HEK293 (cell line): ENCODE results near the gene SPA17.
A peak's percentile ranks its signal among the peaks of the same experiment; 100 is the strongest.

Experiments
- CTCF ChIA-PET: fragments of 350-600 bp; formaldehyde crosslinking; extraction: SDS; loops from one replicate; lab custom pipeline; 2021; ENCODE audit warnings: antibody characterized with exemption; lab: Yijun Ruan, JAX
- POLR2A ChIA-PET: fragments of 300-600 bp; formaldehyde crosslinking; extraction: SDS; loops from one replicate; lab custom pipeline; 2020; ENCODE audit warnings: antibody characterized with exemption, inconsistent platforms; lab: Yijun Ruan, JAX
- H3K27ac ChIP-seq: fragments of 200-500 bp; sonication (Bioruptor generic); 2 replicates; pipeline ENCODE4 v1.5.1; 2014; ENCODE audit warnings: low read depth, low read length, control low read depth, inconsistent platforms; ENCODE audit errors: extremely low read depth
- H3K36me3 ChIP-seq, 2 experiments: fragments of 200-500 bp in 1 of 2; sonication (Bioruptor generic) in 1 of 2; 1 replicate in 1 of 2; 2 replicates in 1 of 2; pipeline ENCODE4 v1.5.1; 2014 to 2017; ENCODE audit warnings: inconsistent platforms in 2 of 2, low read length in 2 of 2; ENCODE audit not compliant: control insufficient read depth in 2 of 2, insufficient read depth in 1 of 2
- H3K4me1 ChIP-seq: fragments of 200-500 bp; sonication (Bioruptor generic); 2 replicates; pipeline ENCODE4 v1.5.1; 2014; ENCODE audit warnings: mild to moderate bottlenecking, low read length, inconsistent platforms; ENCODE audit not compliant: control insufficient read depth, insufficient read depth
- H3K4me3 ChIP-seq: 2 replicates; pipeline ENCODE4 v1.5.1; 2011; ENCODE audit warnings: low read depth, mild to moderate bottlenecking, control low read depth, low read length, moderate library complexity
- H3K9me3 ChIP-seq: fragments of 200-500 bp; sonication (Bioruptor generic); 2 replicates; pipeline ENCODE4 v1.5.1; 2014; ENCODE audit warnings: low read depth, low read length, inconsistent platforms; ENCODE audit not compliant: control insufficient read depth, insufficient read depth
- AEBP2 ChIP-seq: fragments of 450-650 bp; formaldehyde crosslinking; IDR thresholded peaks from 2 replicates; pipeline ENCODE4 v1.5.1; 2016; ENCODE audit warnings: missing biosample characterization, missing genetic modification characterization, borderline replicate concordance
- EGR2 ChIP-seq: fragments of 450-650 bp; formaldehyde crosslinking; IDR thresholded peaks from 2 replicates; pipeline ENCODE4 v1.5.1; 2016; ENCODE audit warnings: low read depth, missing biosample characterization, missing genetic modification characterization
- ELK4 ChIP-seq: IDR thresholded peaks from 2 replicates; pipeline ENCODE4 v1.6.1; 2011; ENCODE audit warnings: mild to moderate bottlenecking, low read depth, low read length, borderline replicate concordance
- PRDM10 ChIP-seq: fragments of 450-650 bp; formaldehyde crosslinking; IDR thresholded peaks from 2 replicates; pipeline ENCODE4 v1.5.1; 2016; ENCODE audit warnings: missing biosample characterization, missing genetic modification characterization
- PRDM2 ChIP-seq: fragments of 450-650 bp; formaldehyde crosslinking; IDR thresholded peaks from 2 replicates; pipeline ENCODE4 v1.5.1; 2016; ENCODE audit warnings: missing biosample characterization, missing genetic modification characterization, borderline replicate concordance
- ZFHX2 ChIP-seq: fragments of 450-650 bp; formaldehyde crosslinking; conservative IDR thresholded peaks from 2 replicates; pipeline ENCODE4 v1.5.1; 2016; ENCODE audit warnings: missing biosample characterization, missing genetic modification characterization
- ZNF10 ChIP-seq: fragments of 450-650 bp; formaldehyde crosslinking; IDR thresholded peaks from 2 replicates; pipeline ENCODE4 v1.5.1; 2017; ENCODE audit warnings: missing biosample characterization, missing genetic modification characterization
- ZNF132 ChIP-seq: fragments of 450-650 bp; formaldehyde crosslinking; IDR thresholded peaks from 2 replicates; pipeline ENCODE4 v1.5.1; 2017; ENCODE audit warnings: missing biosample characterization, missing genetic modification characterization, borderline replicate concordance
- ZNF23 ChIP-seq: fragments of 450-650 bp; formaldehyde crosslinking; IDR thresholded peaks from 2 replicates; pipeline ENCODE4 v1.5.1; 2016; ENCODE audit warnings: missing biosample characterization, missing genetic modification characterization, borderline replicate concordance
- ZNF335 ChIP-seq: fragments of 450-650 bp; formaldehyde crosslinking; conservative IDR thresholded peaks from 2 replicates; pipeline ENCODE4 v1.5.1; 2016; ENCODE audit warnings: missing biosample characterization, missing genetic modification characterization
- ZNF510 ChIP-seq: fragments of 450-650 bp; formaldehyde crosslinking; IDR thresholded peaks from 2 replicates; pipeline ENCODE4 v1.5.1; 2018; ENCODE audit warnings: mild to moderate bottlenecking, missing genetic modification characterization, missing biosample characterization; ENCODE audit not compliant: insufficient replicate concordance
- ZNF571 ChIP-seq: fragments of 450-650 bp; formaldehyde crosslinking; IDR thresholded peaks from 2 replicates; pipeline ENCODE4 v1.5.0; 2017; ENCODE audit warnings: missing biosample characterization, missing genetic modification characterization
- ZNF837 ChIP-seq: fragments of 450-650 bp; formaldehyde crosslinking; IDR thresholded peaks from 2 replicates; pipeline ENCODE4 v1.5.1; 2016; ENCODE audit warnings: missing biosample characterization, missing genetic modification characterization
- ZSCAN4 ChIP-seq: fragments of 450-650 bp; formaldehyde crosslinking; IDR thresholded peaks from 2 replicates; pipeline ENCODE4 v1.5.1; 2017; ENCODE audit warnings: missing biosample characterization, missing genetic modification characterization

SPA17 gene

GRCh38 chr11:124736736-124737135, 63.0 kb downstream of the SPA17 start:
- no peak overlapping the region for H3K4me3 ChIP-seq
- POLR2A ChIA-PET, result no interaction called here
- TF ChIP-seq ZNF510 (tag by site-specific recombination) (no peak), ZNF335 (no peak), AEBP2 (tag by site-specific recombination) (no peak)
- TF ChIP-seq, all 188 proteins: peak for 0
- no peaks in the 10 kb centered on the region for H3K36me3 ChIP-seq
- H3K4me1 ChIP-seq, result no peaks in the 10 kb centered on the region; the same call in 1 of the 2 replicates
- CTCF ChIA-PET, result no interaction called here
- H3K9me3 ChIP-seq, result no peaks in the 10 kb centered on the region
- H3K27ac ChIP-seq, result no peak overlapping the region

- peak; percentile 76 for TF ChIP-seq EGR2 (tag by site-specific recombination)
- TF ChIP-seq ZSCAN4, result no peak
- TF ChIP-seq ZFHX2 (tag by site-specific recombination), result peak; percentile 50; the same call in 1 of the 2 replicates
- CTCF ChIA-PET, result no interaction called here
These were observed 64.1 kb downstream of the SPA17 start for GRCh38 chr11:124737638-124738305.

GRCh38 chr11:124738713-124739478, 65.2 kb downstream of the SPA17 start:
- no peaks in the 10 kb centered on the region for H3K9me3 ChIP-seq
- no peak overlapping the region for H3K4me3 ChIP-seq
- POLR2A ChIA-PET, result interaction anchor here (0.7 to 1.4 kb wide), 6 partner anchors 14 to 116 kb away, joined by 3 to 9 read pairs (median 4); partner anchors contain the start of genes SIAE, SPA17, TBRG1 and VSIG2
- H3K27ac ChIP-seq, result no peak overlapping the region
- no peaks in the 10 kb centered on the region; the same call in 1 of the 2 replicates for H3K4me1 ChIP-seq
- H3K36me3 ChIP-seq, result no peaks in the 10 kb centered on the region
- CTCF ChIA-PET, result interaction anchor here (0.6 to 1.3 kb wide), 5 partner anchors 8 to 127 kb away, joined by 3 to 4 read pairs (median 3); no protein-coding TSS in a partner anchor
- TF ChIP-seq ELK4, result no peak
- TF ChIP-seq ZNF23 (tag by site-specific recombination), result no peak
- TF ChIP-seq ZNF132 (tag by site-specific recombination), result no peak
- TF ChIP-seq PRDM10 (tag by site-specific recombination), result no peak
- no peak for TF ChIP-seq ZNF571 (tag by site-specific recombination)
- TF ChIP-seq ZNF837, result no peak
- no peak for TF ChIP-seq ZNF10 (tag by site-specific recombination)
- TF ChIP-seq PRDM2 (tag by site-specific recombination), result no peak

More at GRCh38 chr11:124737638-124738305, 64.1 kb downstream of the SPA17 start:
- no peaks in the 10 kb centered on the region; the same call in 1 of the 2 replicates for H3K4me1 ChIP-seq
- no peak overlapping the region for H3K27ac ChIP-seq
- H3K36me3 ChIP-seq, result no peaks in the 10 kb centered on the region
- POLR2A ChIA-PET, result no interaction called here
- H3K9me3 ChIP-seq, result no peaks in the 10 kb centered on the region
- no peak overlapping the region for H3K4me3 ChIP-seq
